GM23338 (cell line): ENCODE data around the gene SNTG2. TPM values are rescaled to one million over a fixed set of nuclear protein-coding genes. Genes with fewer than 3 reads are reported as not detected.

Experiments used
- ATAC-seq: fragments of 200-7000 bp; cut with Tn5 transposase; 3 replicates; pipeline ENCODE4 v1.9.1; 2020
- DNase-seq: peaks from one replicate; pipeline ENCODE4 v3.0.0-alpha.2; 2015; ENCODE audit warnings: low spot score
- H2AFZ ChIP-seq: fragments of 200-600 bp; sonication (generic); 2 replicates; pipeline ENCODE4 v1.8.0; 2016; ENCODE audit warnings: antibody characterized with exemption, mild to moderate bottlenecking, moderate library complexity
- H3F3A ChIP-seq: fragments of 200-600 bp; sonication (generic); replicated peaks from 2 replicates; pipeline ENCODE4 v1.8.0; 2017; ENCODE audit warnings: antibody characterized with exemption, mixed run types, low read depth
- H3K27ac ChIP-seq: fragments of 200-600 bp; sonication (generic); 2 replicates; pipeline ENCODE4 v1.6.1; 2016; ENCODE audit warnings: low read depth
- H3K27me3 ChIP-seq: fragments of 200-600 bp; sonication (generic); 2 replicates; pipeline ENCODE4 v1.8.0; 2016; ENCODE audit warnings: mild to moderate bottlenecking, mixed run types, moderate library complexity; ENCODE audit not compliant: insufficient read depth
- H3K36me3 ChIP-seq: fragments of 200-600 bp; sonication (generic); 2 replicates; pipeline ENCODE4 v1.8.0; 2016; ENCODE audit warnings: mild to moderate bottlenecking; ENCODE audit not compliant: insufficient read depth
- H3K4me1 ChIP-seq: fragments of 200-600 bp; sonication (generic); 2 replicates; pipeline ENCODE4 v1.8.0; 2016; ENCODE audit warnings: mild to moderate bottlenecking, moderate library complexity; ENCODE audit not compliant: insufficient read depth
- H3K4me2 ChIP-seq: fragments of 200-600 bp; sonication (generic); 2 replicates; pipeline ENCODE4 v1.7.1; 2017; ENCODE audit warnings: mixed run types
- H3K4me3 ChIP-seq: fragments of 200-600 bp; sonication (generic); 2 replicates; pipeline ENCODE4 v1.6.1; 2016; ENCODE audit warnings: mixed run types
- H3K79me2 ChIP-seq: fragments of 200-600 bp; sonication (generic); replicated peaks from 2 replicates; pipeline ENCODE4 v1.8.0; 2017; ENCODE audit warnings: mild to moderate bottlenecking; ENCODE audit not compliant: insufficient read depth
- H3K9me2 ChIP-seq: fragments of 200-600 bp; sonication (generic); 2 replicates; pipeline ENCODE4 v1.8.0; 2017; ENCODE audit not compliant: insufficient read depth
- H4K20me1 ChIP-seq: fragments of 200-600 bp; sonication (generic); replicated peaks from 2 replicates; pipeline ENCODE4 v1.8.0; 2017; ENCODE audit warnings: mild to moderate bottlenecking; ENCODE audit not compliant: insufficient read depth
- H3K27ac Mint-ChIP-seq: 2 replicates; pipeline ENCODE4 v1.8.0; 2020; ENCODE audit warnings: inconsistent platforms, mild to moderate bottlenecking, moderate library complexity, mixed read lengths
- H3K27me3 Mint-ChIP-seq: 3 replicates; pipeline ENCODE4 v1.8.0; 2022; ENCODE audit warnings: low read depth, mild to moderate bottlenecking, moderate library complexity, mixed read lengths, inconsistent platforms; ENCODE audit not compliant: insufficient read depth, poor library complexity
- H3K36me3 Mint-ChIP-seq: 3 replicates; pipeline ENCODE4 v1.8.0; 2021; ENCODE audit warnings: low read depth, mild to moderate bottlenecking, inconsistent platforms, moderate library complexity, mixed read lengths
- H3K4me1 Mint-ChIP-seq: 3 replicates; pipeline ENCODE4 v1.8.0; 2020; ENCODE audit warnings: mild to moderate bottlenecking, inconsistent platforms, mixed read lengths
- H3K4me3 Mint-ChIP-seq: 3 replicates; pipeline ENCODE4 v1.8.0; 2021; ENCODE audit warnings: moderate library complexity, mild to moderate bottlenecking, inconsistent platforms, mixed read lengths
- H3K9me3 Mint-ChIP-seq: 3 replicates; pipeline ENCODE4 v1.8.0; 2020; ENCODE audit warnings: moderate library complexity, mild to moderate bottlenecking, inconsistent platforms, mixed read lengths
- CREB1 ChIP-seq: fragments of 250-450 bp; sonication (Bioruptor Pico); IDR thresholded peaks from 2 replicates; pipeline ENCODE4 v1.5.0; 2020; ENCODE audit warnings: low read depth, mild to moderate bottlenecking, moderate library complexity
- ETS1 ChIP-seq: IDR thresholded peaks from 2 replicates; pipeline ENCODE4 v1.6.1; 2016; ENCODE audit warnings: antibody characterized with exemption
- EZH2phosphoT487 ChIP-seq: fragments of 200-600 bp; sonication (generic); IDR thresholded peaks from one replicate; pipeline ENCODE4 v1.8.1; 2018; ENCODE audit warnings: antibody characterized with exemption; ENCODE audit not compliant: unreplicated experiment
- NANOG ChIP-seq: IDR thresholded peaks from 2 replicates; pipeline ENCODE4 v1.6.1; 2016; ENCODE audit warnings: antibody characterized with exemption, borderline replicate concordance
- REST ChIP-seq: IDR thresholded peaks from one replicate; pipeline ENCODE4 v1.6.1; 2018; ENCODE audit warnings: antibody characterized with exemption; ENCODE audit not compliant: unreplicated experiment
- STAT1 ChIP-seq: IDR thresholded peaks from one replicate; pipeline ENCODE4 v1.6.1; 2016; ENCODE audit warnings: antibody characterized with exemption; ENCODE audit not compliant: unreplicated experiment
- ZNF114 ChIP-seq: fragments of 250-450 bp; sonication (Bioruptor Pico); IDR thresholded peaks from 2 replicates; pipeline ENCODE4 v1.5.0; 2020; ENCODE audit warnings: mild to moderate bottlenecking, moderate library complexity
- ZNF331 ChIP-seq: fragments of 250-450 bp; sonication (Bioruptor Pico); IDR thresholded peaks from 2 replicates; pipeline ENCODE4 v1.5.0; 2020; ENCODE audit warnings: low read depth, mild to moderate bottlenecking, moderate library complexity
- ZNF462 ChIP-seq: fragments of 250-450 bp; sonication (Bioruptor Pico); IDR thresholded peaks from 2 replicates; pipeline ENCODE4 v1.5.0; 2020; ENCODE audit warnings: mild to moderate bottlenecking, moderate library complexity
- polyA plus RNA-seq: library from polyadenylated mRNA; unstranded; fragments of >200 nt; fragmentation: Nextera tagmentation; extraction: Ambion mirVana; gene quantifications from 2 replicates; pipeline ENCODE4 v1.2.1, GENCODE V29; 2016
- total RNA-seq: library from RNA; depleted of rRNA; stranded (reverse); fragments of >200 nt; shearing (Covaris generic); gene quantifications from 2 replicates; pipeline ENCODE4 v1.2.3, GENCODE V29; 2014

SNTG2 gene
- total and polyA plus RNA-seq, 2 experiments from 2014 or later, result 27.5 to 60.4 TPM

GRCh38 chr2:1166976-1167375 is 216.3 kb downstream of the SNTG2 start (continued):
- TF ChIP-seq ZNF462 (CRISPR knock-in tag) (no peak), STAT1 (no peak), ZNF114 (CRISPR knock-in tag) (no peak), EZH2phosphoT487 (no peak), ETS1 (no peak), CREB1 (no peak)

- ATAC-seq, result no peak
- Histone ChIP-seq H3K27ac (no peak overlapping the region), H4K20me1 (no peaks in the 10 kb centered on the region), H3K9me2 (no peaks in the 10 kb centered on the region), H3K4me3 (no peak overlapping the region), H3K4me2 (no peak overlapping the region), H3F3A (peaks cover 13% of the 10 kb centered on the region; the same call in 1 of the 2 replicates), H2AFZ (no peak overlapping the region), H3K4me1 (no peaks in the 10 kb centered on the region), H3K27me3 (no peaks in the 10 kb centered on the region), H3K36me3 (peaks cover 36% of the 10 kb centered on the region), H3K79me2 (no peaks in the 10 kb centered on the region)
- H3K4me3 Mint-ChIP-seq, result no peak overlapping the region
- peaks cover 49% of the 10 kb centered on the region for H3K9me3 Mint-ChIP-seq
- H3K27ac Mint-ChIP-seq, result no peak overlapping the region; the same call in 1 of the 2 replicates
- H3K36me3 Mint-ChIP-seq, result peaks cover 87% of the 10 kb centered on the region
- H3K4me1 Mint-ChIP-seq, result no peaks in the 10 kb centered on the region
- peaks cover 3% of the 10 kb centered on the region for H3K27me3 Mint-ChIP-seq
- no peak for DNase-seq
- TF ChIP-seq NANOG (no peak), REST (no peak), EZH2phosphoT487 (no peak), ZNF331 (CRISPR knock-in tag) (no peak)
Measured at GRCh38 chr2:1168846-1169245, 218.2 kb downstream of the SNTG2 start.
